Measurements from ENCODE around the gene PEAR1. TPM values are rescaled to one million over a fixed set of nuclear protein-coding genes. Genes with fewer than 3 reads are reported as not detected.

Gene PEAR1
- total and polyA plus RNA-seq, 2 of the 4 experiments (the other 2 are of a cell fraction), result 2.0 to 44.4 TPM

DNA sequence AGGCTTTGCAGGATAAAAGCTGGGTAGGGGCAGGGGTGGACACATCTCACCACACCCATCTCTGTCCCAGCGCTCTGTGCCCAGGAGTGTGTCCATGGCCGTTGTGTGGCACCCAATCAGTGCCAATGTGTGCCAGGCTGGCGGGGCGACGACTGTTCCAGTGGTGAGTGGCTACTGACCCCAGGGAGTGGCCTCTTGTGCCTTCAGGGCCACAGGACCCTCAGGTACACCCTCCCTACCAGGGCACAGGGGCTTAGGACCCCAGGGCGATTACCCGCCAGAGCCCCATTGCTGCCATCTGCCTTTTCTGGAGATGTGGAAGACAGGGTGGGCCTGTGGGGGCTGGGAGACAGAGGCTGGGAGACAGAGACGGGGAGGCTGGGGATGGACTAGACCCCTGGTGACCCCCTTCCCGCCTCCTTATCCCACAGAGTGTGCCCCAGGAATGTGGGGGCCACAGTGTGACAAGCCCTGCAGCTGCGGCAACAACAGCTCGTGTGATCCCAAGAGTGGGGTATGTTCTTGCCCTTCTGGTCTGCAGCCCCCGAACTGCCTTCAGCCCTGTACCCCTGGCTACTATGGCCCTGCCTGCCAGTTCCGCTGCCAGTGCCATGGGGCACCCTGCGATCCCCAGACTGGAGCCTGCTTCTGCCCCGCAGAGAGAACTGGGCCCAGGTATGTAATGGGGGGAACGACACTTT is 12.8 kb downstream of the PEAR1 start:
- H2BK5ac ChIP-seq (ENCODE audit: low read depth, low read length, poor library complexity, severe bottlenecking), result peak overlapping the region; percentile 35
- H3K36me3 ChIP-seq (ENCODE audit: control insufficient read depth, insufficient read depth, low read length), result peaks cover 14% of the 10 kb centered on the region
- peak overlapping the region; percentile 42; the same call in 1 of the 2 replicates for H3K4ac ChIP-seq (ENCODE audit: low read depth, low read length)
- peak overlapping the region; percentile 72 for H2AK5ac ChIP-seq (ENCODE audit: low read depth, low read length)
- ChIA-PET POLR2A (ENCODE audit: unreplicated experiment) (no interaction called here), CTCF (no interaction called here)
- no peak overlapping the region for H2AFZ ChIP-seq (replicated peaks; ENCODE audit: low read length, poor library complexity)
- no peak overlapping the region for H3K4me3 ChIP-seq (ENCODE audit: insufficient read depth, low read depth, low read length)
- WGBS, 2 experiments (ENCODE audit: extremely low coverage in 2 of 2, insufficient read length in 1 of 2), result 93% methylated on average over 5 of the region's 16 CpGs; no CpG with 5 or more reads in 1 of the 2 experiments
- no peak overlapping the region for H3K27ac ChIP-seq (ENCODE audit: insufficient read depth, low read length)
- intact Hi-C loops (cut with micrococcal nuclease) (no loop called here), in situ Hi-C loops (cut with MboI; ENCODE audit: low sequenced_read_pairs) (no loop called here), dilution Hi-C loops (cut with HindIII; ENCODE audit: low sequenced_read_pairs, unreplicated experiment) (no loop called here)
- no peaks in the 10 kb centered on the region for H3K9me3 ChIP-seq (ENCODE audit: control insufficient read depth, insufficient read depth, low read length)
- H3K23ac ChIP-seq (ENCODE audit: low read depth, low read length), result no peak overlapping the region
- peaks cover 4% of the 10 kb centered on the region; the same call in 1 of the 2 replicates for H3K9me1 ChIP-seq (ENCODE audit: insufficient read depth, low read length)
- no peak overlapping the region for H2BK15ac ChIP-seq (ENCODE audit: low read depth, low read length)
- H4K91ac ChIP-seq (ENCODE audit: insufficient read depth, low read depth, low read length), result no peak overlapping the region
- H2BK20ac ChIP-seq (ENCODE audit: low read depth, low read length), result no peak overlapping the region
- peaks cover 3% of the 10 kb centered on the region for H4K20me1 ChIP-seq (ENCODE audit: insufficient read depth, low read length)
- no peak overlapping the region for H3K18ac ChIP-seq (ENCODE audit: low read depth, low read length)
- no peak for TF ChIP-seq RAD21 (IDR thresholded peaks at IDR 0.05; ENCODE audit: low read length)
- TF ChIP-seq, protein P1, sequence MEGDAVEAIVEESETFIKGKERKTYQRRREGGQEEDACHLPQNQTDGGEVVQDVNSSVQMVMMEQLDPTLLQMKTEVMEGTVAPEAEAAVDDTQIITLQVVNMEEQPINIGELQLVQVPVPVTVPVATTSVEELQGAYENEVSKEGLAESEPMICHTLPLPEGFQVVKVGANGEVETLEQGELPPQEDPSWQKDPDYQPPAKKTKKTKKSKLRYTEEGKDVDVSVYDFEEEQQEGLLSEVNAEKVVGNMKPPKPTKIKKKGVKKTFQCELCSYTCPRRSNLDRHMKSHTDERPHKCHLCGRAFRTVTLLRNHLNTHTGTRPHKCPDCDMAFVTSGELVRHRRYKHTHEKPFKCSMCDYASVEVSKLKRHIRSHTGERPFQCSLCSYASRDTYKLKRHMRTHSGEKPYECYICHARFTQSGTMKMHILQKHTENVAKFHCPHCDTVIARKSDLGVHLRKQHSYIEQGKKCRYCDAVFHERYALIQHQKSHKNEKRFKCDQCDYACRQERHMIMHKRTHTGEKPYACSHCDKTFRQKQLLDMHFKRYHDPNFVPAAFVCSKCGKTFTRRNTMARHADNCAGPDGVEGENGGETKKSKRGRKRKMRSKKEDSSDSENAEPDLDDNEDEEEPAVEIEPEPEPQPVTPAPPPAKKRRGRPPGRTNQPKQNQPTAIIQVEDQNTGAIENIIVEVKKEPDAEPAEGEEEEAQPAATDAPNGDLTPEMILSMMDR (conservative IDR thresholded peaks at IDR 0.05; ENCODE audit: low read depth, low read length), result no peak
- TF ChIP-seq MXI1 (IDR thresholded peaks at IDR 0.05; ENCODE audit: borderline replicate concordance, low read depth, low read length), result no peak
- no peak for TF ChIP-seq POLR2A (IDR thresholded peaks at IDR 0.05; ENCODE audit: low read depth, low read length)
- no peak for TF ChIP-seq RFX5 (IDR thresholded peaks at IDR 0.05; ENCODE audit: low read depth, low read length)
- no peaks in the 10 kb centered on the region for H3K27me3 ChIP-seq (ENCODE audit: control insufficient read depth, insufficient read depth, low read length)
- DNase-seq, result no peak
- H3K4me2 ChIP-seq (ENCODE audit: low read depth, low read length), result no peak overlapping the region
- no peak for ATAC-seq (ENCODE audit: low read depth)
- H3K14ac ChIP-seq (replicated peaks; ENCODE audit: low read depth, low read length), result no peak overlapping the region
- peak overlapping the region; percentile 63 for H2AK9ac ChIP-seq (replicated peaks; ENCODE audit: low read depth, low read length, poor library complexity)
- H3K4me1 ChIP-seq (ENCODE audit: control insufficient read depth, insufficient read depth, low read length), result peaks cover 19% of the 10 kb centered on the region
- H2BK120ac ChIP-seq (ENCODE audit: low read depth, low read length), result no peak overlapping the region
- no TSS peak for BruUV-seq (replicated peaks)
- H4K5ac ChIP-seq (ENCODE audit: low read depth, low read length), result no peak overlapping the region
- H3K79me1 ChIP-seq (ENCODE audit: low read depth in 1 of 2, low read length in 2 of 2), result peaks cover 0 to 59% of the 10 kb centered on the region in 2 experiments; a peak in 2 of 4 replicates
- no peak overlapping the region for H3K56ac ChIP-seq (ENCODE audit: extremely low read depth, insufficient read depth, low read length)
- H4K8ac ChIP-seq (ENCODE audit: low read depth in 2 of 2, low read length in 2 of 2), result 0 out of 4 replicates have a peak overlapping the region, but pooled peaks of 1 of the 2 experiments have one; percentile 27
- H3K9ac ChIP-seq (ENCODE audit: low read depth, low read length), result no peak overlapping the region

Measured in IMR-90 (cell line).